GM12878 (cell line): Measurements from ENCODE around the gene LRCH4. TPM values are rescaled to one million over a fixed set of nuclear protein-coding genes. Genes with fewer than 3 reads are reported as not detected.

Experiments used
- CHD2 ChIP-seq: IDR thresholded peaks from 2 replicates; pipeline ENCODE4 v1.6.1; 2011; ENCODE audit warnings: low read depth, low read length, improper control_type of control experiment, borderline replicate concordance
- E2F8 ChIP-seq: fragments of 450-650 bp; IDR thresholded peaks from 2 replicates; pipeline ENCODE4 v1.6.1; 2018; ENCODE audit warnings: mild to moderate bottlenecking, low read depth, moderate library complexity; ENCODE audit not compliant: partially characterized antibody
- HDGF ChIP-seq: fragments of 450-650 bp; IDR thresholded peaks from 2 replicates; pipeline ENCODE4 v1.6.1; 2016; ENCODE audit warnings: antibody characterized with exemption
- MYB ChIP-seq: fragments of 150-350 bp; IDR thresholded peaks from 2 replicates; pipeline ENCODE4 v1.6.1; 2014; ENCODE audit warnings: mild to moderate bottlenecking, low read depth, low read length, borderline replicate concordance
- NFYB ChIP-seq: IDR thresholded peaks from 2 replicates; pipeline ENCODE4 v1.6.1; 2011; ENCODE audit warnings: low read depth, mild to moderate bottlenecking, low read length, improper control_type of control experiment, moderate library complexity; ENCODE audit not compliant: insufficient read depth
- REST ChIP-seq: IDR thresholded peaks from 2 replicates; pipeline ENCODE4 v1.6.1; 2012; ENCODE audit warnings: mild to moderate bottlenecking, low read depth, low read length
- RUNX3 ChIP-seq: IDR thresholded peaks from 2 replicates; pipeline ENCODE4 v1.6.1; 2012; ENCODE audit warnings: low read length, inconsistent platforms
- TAF1 ChIP-seq: IDR thresholded peaks from 2 replicates; pipeline ENCODE4 v1.6.1; 2011; ENCODE audit warnings: mild to moderate bottlenecking, low read depth, low read length, borderline replicate concordance
- WRNIP1 ChIP-seq: IDR thresholded peaks from 2 replicates; pipeline ENCODE4 v1.6.1; 2011; ENCODE audit warnings: low read depth, low read length, improper control_type of control experiment, borderline replicate concordance
- polyA plus RNA-seq, 11 experiments: library from polyadenylated mRNA; depleted of rRNA in 4 of 11; unstranded in 6 of 11; stranded (reverse) in 5 of 11; fragments of >200 nt; fragmentation: Nextera tagmentation in 4 of 11; fragmentation: Illumina TruSeq in 1 of 11; extraction: Ambion mirVana in 4 of 11; extraction: Trizol in 1 of 11; gene quantifications; 1 replicate in 1 of 11; 2 replicates in 10 of 11; pipeline versions ENCODE4 v1.2.1 to v1.2.3, GENCODE V29; 2011 to 2016; ENCODE audit warnings: inconsistent platforms in 2 of 11, missing spikeins in 2 of 11, low read depth in 1 of 11
- total RNA-seq, 4 experiments: library from RNA; depleted of rRNA in 3 of 4; stranded (reverse); fragments of >200 nt in 3 of 4; fragmentation: Illumina TruSeq in 1 of 4; extraction: Trizol in 1 of 4; gene quantifications; 2 replicates each; pipeline versions ENCODE4 v1.2.1 to v1.2.3, GENCODE V29; 2013 to 2021
- TF ChIP-seq, protein P1 (sequence below): fragments of 450-650 bp; IDR thresholded peaks from 2 replicates; pipeline ENCODE4 v1.6.1; 2017; ENCODE audit warnings: low read depth, mild to moderate bottlenecking, moderate library complexity
- TF ChIP-seq, protein P2 (sequence below): fragments of 450-650 bp; IDR thresholded peaks from 2 replicates; pipeline ENCODE4 v1.6.1; 2016; ENCODE audit warnings: mild to moderate bottlenecking

Gene LRCH4
- total and polyA plus RNA-seq, 10 of the 15 experiments (the other 5 are each of a cell fraction or from before 2014, with no cell fraction given), result 0.58 to 96.7 (median 28.4) TPM

- TF ChIP-seq E2F8 (no peak), NFYB (peak; percentile 97), RUNX3 (peak; percentile 97), CHD2 (peak; percentile 85), WRNIP1 (no peak), HDGF (peak; percentile 97), MYB (0 out of 2 replicates have a peak, but pooled peaks have one; percentile 34), TAF1 (peak; percentile 23; the same call in 1 of the 2 replicates), REST (no peak)
- TF ChIP-seq, protein P1, sequence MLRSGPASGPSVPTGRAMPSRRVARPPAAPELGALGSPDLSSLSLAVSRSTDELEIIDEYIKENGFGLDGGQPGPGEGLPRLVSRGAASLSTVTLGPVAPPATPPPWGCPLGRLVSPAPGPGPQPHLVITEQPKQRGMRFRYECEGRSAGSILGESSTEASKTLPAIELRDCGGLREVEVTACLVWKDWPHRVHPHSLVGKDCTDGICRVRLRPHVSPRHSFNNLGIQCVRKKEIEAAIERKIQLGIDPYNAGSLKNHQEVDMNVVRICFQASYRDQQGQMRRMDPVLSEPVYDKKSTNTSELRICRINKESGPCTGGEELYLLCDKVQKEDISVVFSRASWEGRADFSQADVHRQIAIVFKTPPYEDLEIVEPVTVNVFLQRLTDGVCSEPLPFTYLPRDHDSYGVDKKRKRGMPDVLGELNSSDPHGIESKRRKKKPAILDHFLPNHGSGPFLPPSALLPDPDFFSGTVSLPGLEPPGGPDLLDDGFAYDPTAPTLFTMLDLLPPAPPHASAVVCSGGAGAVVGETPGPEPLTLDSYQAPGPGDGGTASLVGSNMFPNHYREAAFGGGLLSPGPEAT, result no peak; the same call in 1 of the 2 replicates
- TF ChIP-seq, protein P2, sequence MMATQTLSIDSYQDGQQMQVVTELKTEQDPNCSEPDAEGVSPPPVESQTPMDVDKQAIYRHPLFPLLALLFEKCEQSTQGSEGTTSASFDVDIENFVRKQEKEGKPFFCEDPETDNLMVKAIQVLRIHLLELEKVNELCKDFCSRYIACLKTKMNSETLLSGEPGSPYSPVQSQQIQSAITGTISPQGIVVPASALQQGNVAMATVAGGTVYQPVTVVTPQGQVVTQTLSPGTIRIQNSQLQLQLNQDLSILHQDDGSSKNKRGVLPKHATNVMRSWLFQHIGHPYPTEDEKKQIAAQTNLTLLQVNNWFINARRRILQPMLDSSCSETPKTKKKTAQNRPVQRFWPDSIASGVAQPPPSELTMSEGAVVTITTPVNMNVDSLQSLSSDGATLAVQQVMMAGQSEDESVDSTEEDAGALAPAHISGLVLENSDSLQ, result peak; percentile 98
- TF ChIP-seq, all 136 proteins: peak for 37
These were observed 26.2 kb upstream of the LRCH4 start, which contains the start of gene MOSPD3 (continued) for GRCh38 chr7:100611983-100612729.
